ENCODE data around the gene ABHD4.
"Not testable (repeated sequence)": the region's sequence is repeated elsewhere in the genome, so short reads cannot be mapped to it uniquely, and the experiment has no call there.

The ABHD4 gene

GRCh38 chr14:22613736-22614239 lies 15.7 kb downstream of the ABHD4 start:
- no peak for DNase-seq (ENCODE audit: low read depth, low spot score)
- no peak overlapping the region for H3K4me3 ChIP-seq (ENCODE audit: low read depth, low read length)
- ChIA-PET POLR2A (interaction anchor here (1.2 to 1.3 kb wide), 2 partner anchors 10 to 15 kb away, joined by 3 to 6 read pairs; no protein-coding TSS in a partner anchor), CTCF (interaction anchor here (0.7 to 4.3 kb wide), 16 partner anchors 9 to 388 kb away, joined by 3 to 21 read pairs (median 4); partner anchors contain the start of genes ABHD4 and OXA1L)
- no peak for TF ChIP-seq CTCF (IDR thresholded peaks at IDR 0.05; ENCODE audit: insufficient read depth, low read length, missing control alignments)

- peak; percentile 99 for DNase-seq (ENCODE audit: low read depth, low spot score)
- no peak overlapping the region for H3K4me3 ChIP-seq (ENCODE audit: low read depth, low read length)
- CTCF ChIA-PET, result interaction anchor here (0.7 to 4.3 kb wide), 6 partner anchors 11 to 49 kb away, joined by 3 to 21 read pairs (median 4); no protein-coding TSS in a partner anchor
- TF ChIP-seq CTCF (IDR thresholded peaks at IDR 0.05; ENCODE audit: insufficient read depth, low read length, missing control alignments), result no peak
- POLR2A ChIA-PET, result interaction anchor here (1.2 to 1.3 kb wide), 2 partner anchors 10 to 15 kb away, joined by 3 to 6 read pairs; no protein-coding TSS in a partner anchor
These were observed 16.2 kb downstream of the ABHD4 start for GRCh38 chr14:22614240-22614799.

- POLR2A ChIA-PET; DNase-seq (ENCODE audit: low read depth, low spot score); H3K4me3 ChIP-seq (ENCODE audit: low read depth, low read length); CTCF ChIA-PET: not testable (repeated sequence)
These were observed 17.7 kb downstream of the ABHD4 start for GRCh38 chr14:22615765-22616164.

- no peak for DNase-seq (ENCODE audit: low read depth, low spot score)
- ChIA-PET CTCF (interaction anchor here (0.9 to 1.2 kb wide), 2 partner anchors 9 to 31 kb away, joined by 4 read pairs; no protein-coding TSS in a partner anchor), POLR2A (no interaction called here)
- H3K4me3 ChIP-seq (ENCODE audit: low read depth, low read length), result no peak overlapping the region
- no peak for TF ChIP-seq CTCF (IDR thresholded peaks at IDR 0.05; ENCODE audit: insufficient read depth, low read length, missing control alignments)
These were observed 24.2 kb downstream of the ABHD4 start for GRCh38 chr14:22622255-22622654.

- TF ChIP-seq CTCF (IDR thresholded peaks at IDR 0.05; ENCODE audit: insufficient read depth, low read length, missing control alignments), result no peak
- POLR2A ChIA-PET, result no interaction called here
- H3K4me3 ChIP-seq (ENCODE audit: low read depth, low read length), result no peak overlapping the region
- CTCF ChIA-PET, result interaction anchor here (0.9 to 1.2 kb wide), 2 partner anchors 10 to 30 kb away, joined by 4 read pairs; no protein-coding TSS in a partner anchor
- no peak for DNase-seq (ENCODE audit: low read depth, low spot score)
These were observed 24.9 kb downstream of the ABHD4 start for GRCh38 chr14:22623047-22623446.

GRCh38 chr14:22626590-22626989 lies 28.5 kb downstream of the ABHD4 start:
- no peak overlapping the region for H3K4me3 ChIP-seq (ENCODE audit: low read depth, low read length)
- TF ChIP-seq CTCF (IDR thresholded peaks at IDR 0.05; ENCODE audit: insufficient read depth, low read length, missing control alignments), result no peak
- ChIA-PET POLR2A (no interaction called here), CTCF (interaction anchor here (1.3 kb wide), 1 partner anchor 29 kb away, joined by 4 read pairs; the partner anchor contains the start of gene ABHD4)
- no peak for DNase-seq (ENCODE audit: low read depth, low spot score)
